Pons (tissue), 1 donor: ENCODE results near the gene MUC5B.
"Not testable (repeated sequence)": the region's sequence is repeated elsewhere in the genome, so short reads cannot be mapped to it uniquely, and the experiment has no call there.

Experiments used
- DNase-seq: peaks from one replicate; pipeline ENCODE4 v3.0.0-alpha.2; 2016; ENCODE audit warnings: low spot score

The MUC5B gene

DNA sequence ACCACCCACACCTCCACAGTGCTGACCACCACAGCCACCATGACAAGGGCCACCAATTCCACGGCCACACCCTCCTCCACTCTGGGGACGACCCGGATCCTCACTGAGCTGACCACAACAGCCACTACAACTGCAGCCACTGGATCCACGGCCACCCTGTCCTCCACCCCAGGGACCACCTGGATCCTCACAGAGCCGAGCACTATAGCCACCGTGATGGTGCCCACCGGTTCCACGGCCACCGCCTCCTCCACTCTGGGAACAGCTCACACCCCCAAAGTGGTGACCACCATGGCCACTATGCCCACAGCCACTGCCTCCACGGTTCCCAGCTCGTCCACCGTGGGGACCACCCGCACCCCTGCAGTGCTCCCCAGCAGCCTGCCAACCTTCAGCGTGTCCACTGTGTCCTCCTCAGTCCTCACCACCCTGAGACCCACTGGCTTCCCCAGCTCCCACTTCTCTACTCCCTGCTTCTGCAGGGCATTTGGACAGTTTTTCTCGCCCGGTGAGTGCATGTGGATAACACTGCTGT is 28.4 kb downstream of the MUC5B start:
- no peak for DNase-seq

DNA sequence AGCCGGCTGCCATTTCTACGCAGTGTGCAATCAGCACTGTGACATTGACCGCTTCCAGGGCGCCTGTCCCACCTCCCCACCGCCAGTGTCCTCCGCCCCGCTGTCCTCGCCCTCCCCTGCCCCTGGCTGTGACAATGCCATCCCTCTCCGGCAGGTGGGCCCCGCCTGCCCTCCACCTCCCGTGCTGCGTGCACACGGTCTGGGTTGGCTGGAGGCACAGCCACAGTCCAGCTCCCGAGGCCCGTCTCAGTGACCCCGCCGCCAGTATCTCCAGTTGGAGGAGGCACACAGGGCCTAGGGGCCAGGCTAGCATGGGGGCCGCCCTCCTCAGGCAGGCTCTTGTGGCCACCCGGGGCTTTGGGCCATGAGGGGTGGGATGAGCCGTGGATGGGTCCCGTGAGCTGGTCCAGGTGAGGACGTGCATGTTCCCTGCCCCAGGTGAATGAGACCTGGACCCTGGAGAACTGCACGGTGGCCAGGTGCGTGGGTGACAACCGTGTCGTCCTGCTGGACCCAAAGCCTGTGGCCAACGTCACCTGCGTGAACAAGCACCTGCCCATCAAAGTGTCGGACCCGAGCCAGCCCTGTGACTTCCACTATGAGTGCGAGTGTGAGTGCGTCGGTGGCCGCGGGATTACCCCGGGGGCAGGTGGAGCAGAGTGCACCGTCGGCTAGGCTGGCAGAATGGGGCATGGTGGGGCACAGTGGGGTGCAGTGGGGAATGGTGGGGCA is 29.7 kb downstream of the MUC5B start:
- no peak for DNase-seq

DNA sequence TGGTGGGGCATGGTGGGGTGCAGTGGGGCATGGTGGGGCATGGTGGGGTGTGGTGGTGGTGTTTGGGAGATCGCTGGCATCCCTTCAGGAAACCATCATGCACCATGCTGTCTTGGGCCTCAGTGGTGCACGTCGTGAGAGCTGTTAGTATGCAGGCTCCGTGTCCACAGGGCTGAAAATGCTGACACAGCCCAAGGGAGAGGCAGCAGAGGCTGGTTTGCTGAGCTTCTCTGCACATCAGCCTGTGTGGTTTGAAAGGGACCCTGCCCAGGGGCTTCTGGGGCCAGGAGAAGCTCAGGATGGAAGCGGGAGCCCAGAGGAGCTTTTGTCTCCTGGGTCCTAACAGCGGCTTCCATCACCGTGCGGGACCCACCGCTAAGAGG is 30.2 kb downstream of the MUC5B start:
- DNase-seq = no peak

DNA sequence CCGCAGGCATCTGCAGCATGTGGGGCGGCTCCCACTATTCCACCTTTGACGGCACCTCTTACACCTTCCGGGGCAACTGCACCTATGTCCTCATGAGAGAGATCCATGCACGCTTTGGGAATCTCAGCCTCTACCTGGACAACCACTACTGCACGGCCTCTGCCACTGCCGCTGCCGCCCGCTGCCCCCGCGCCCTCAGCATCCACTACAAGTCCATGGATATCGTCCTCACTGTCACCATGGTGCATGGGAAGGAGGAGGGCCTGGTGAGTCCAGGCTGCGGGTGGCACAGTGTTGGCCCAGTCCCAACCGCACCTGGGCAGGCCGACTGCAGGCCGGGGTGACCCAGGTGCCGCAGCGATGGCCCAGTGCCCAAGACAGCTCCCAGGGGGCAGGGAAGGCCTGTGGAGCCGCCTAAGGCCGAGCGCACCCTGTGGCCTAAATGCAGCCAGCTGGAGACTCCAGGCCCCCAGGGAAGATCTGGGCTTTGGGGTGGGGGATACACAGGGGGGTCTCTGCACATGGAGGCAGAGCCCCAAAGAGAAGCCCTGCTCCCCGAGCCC is 31.3 kb downstream of the MUC5B start:
- DNase-seq = no peak

DNA sequence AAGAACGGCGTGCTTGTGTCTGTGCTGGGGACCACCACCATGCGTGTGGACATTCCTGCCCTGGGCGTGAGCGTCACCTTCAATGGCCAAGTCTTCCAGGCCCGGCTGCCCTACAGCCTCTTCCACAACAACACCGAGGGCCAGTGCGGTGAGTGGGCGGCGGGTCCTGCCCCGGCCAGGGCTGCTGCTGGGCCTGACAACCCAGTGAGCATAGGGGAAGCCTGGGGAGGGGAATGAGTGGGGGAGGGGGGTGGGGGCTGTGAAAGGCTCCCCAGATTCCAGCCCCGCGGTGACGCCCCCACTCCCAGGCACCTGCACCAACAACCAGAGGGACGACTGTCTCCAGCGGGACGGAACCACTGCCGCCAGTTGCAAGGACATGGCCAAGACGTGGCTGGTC is 31.9 kb downstream of the MUC5B start:
- DNase-seq = no peak

DNA sequence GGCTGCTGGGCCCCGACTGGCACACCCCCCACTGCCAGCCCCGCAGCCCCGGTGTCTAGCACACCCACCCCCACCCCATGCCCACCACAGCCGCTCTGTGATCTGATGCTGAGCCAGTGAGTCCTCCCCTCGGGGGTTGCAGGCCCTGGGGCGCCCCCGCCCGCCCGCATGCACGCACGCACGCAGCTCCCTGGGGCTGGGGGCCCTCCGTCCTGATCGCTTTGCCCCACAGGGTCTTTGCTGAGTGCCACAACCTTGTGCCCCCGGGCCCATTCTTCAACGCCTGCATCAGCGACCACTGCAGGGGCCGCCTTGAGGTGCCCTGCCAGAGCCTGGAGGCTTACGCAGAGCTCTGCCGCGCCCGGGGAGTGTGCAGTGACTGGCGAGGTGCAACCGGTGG is 32.3 kb downstream of the MUC5B start:
- DNase-seq = no peak

DNA sequence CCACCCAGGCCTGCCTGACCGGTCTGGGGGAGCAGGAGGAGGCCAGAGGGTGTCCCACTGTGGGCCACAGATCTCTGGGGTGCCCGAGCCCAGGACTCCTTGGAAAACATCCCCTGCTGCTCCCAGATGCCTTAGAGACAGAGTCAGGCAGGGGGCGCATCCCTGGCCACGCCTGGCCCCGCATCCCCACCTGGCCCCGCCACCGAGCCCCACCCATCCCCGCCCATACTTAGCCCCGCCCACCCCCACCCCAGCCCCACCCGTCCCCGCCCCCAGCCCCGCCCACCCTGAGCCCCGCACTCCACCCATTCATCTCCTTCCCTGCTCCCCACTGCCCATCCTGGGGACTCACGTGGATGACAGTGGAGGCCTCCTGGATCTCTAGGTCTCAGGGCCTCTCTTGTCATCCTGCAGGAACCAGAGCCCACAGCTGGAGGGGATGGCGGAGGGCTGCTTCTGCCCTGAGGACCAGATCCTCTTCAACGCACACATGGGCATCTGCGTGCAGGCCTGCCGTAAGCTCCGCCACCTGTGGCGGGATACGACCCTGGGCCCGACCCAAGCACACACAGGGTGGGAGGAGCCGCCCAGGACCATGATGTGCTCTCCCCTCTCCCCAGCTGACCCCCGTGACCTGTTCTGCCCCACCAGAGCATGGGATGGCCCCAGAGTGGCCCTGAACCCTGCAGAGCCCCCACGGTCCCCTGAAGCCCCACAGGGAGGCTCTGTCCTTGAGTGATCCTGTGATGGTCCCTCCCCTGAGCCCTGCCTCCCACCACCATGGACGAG is 33.6 kb downstream of the MUC5B start:
- no peak for DNase-seq

DNA sequence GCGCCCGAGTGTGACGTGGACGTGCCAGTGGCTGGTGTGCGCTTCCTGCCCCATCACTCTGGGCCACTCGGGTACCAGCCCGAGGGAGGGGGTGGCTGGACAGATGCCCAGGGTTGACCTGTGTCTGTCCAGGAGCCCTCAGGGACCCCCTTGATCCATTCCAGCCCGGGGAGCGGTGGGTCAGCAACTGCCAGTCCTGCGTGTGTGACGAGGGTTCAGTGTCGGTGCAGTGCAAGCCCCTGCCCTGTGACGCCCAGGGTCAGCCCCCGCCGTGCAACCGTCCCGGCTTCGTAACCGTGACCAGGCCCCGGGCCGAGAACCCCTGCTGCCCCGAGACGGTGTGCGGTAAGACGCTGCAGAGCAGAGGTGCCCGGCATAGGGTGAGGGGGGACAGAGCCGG is 34.5 kb downstream of the MUC5B start:
- DNase-seq = no peak

DNA sequence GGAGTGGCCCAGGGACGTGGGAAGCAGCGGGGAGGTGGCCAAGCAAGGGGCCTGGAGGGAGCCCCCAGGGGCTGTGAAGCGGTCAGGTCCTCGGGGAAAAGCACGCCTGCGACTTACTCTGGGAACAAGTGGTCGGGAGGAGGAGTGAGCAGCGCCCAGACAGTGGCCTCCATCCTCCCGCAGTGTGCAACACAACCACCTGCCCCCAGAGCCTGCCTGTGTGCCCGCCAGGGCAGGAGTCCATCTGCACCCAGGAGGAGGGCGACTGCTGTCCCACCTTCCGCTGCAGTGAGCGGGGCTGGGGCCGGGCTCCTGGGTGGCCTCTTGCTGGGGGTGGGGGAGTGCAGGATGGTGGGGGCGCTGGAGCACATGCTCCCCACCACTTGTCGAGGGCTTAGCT is 35.0 kb downstream of the MUC5B start:
- no peak for DNase-seq

DNA sequence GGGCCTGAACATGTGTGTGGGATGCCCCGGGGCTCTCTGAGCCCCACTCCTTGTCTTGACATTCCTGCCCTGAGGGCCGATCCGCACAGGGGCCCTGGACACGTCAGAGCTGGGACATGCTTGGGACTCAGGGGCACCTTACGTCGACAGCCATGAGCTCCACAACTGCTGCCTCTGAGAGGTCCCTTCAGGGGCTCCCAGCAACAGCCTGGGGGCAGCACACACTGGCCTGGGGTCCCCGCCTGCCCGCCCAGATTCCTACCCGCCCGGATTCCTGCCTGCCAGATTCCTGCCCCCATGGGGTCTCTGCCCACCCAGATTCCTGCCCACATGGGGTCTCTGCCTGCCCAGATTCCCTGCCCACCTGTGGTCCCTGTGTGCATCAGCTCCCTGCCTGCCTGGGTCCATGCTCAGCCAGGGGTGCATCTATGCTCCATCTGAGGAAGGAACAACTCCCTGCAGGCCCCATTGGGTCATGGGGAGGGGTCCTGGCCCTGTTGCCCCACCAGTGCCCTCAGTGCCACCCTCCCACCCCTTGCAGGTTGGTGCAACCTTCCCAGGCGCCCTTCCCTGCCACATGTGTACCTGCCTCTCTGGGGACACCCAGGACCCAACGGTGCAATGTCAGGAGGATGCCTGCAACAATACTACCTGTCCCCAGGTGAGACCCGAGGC is 35.7 kb downstream of the MUC5B start:
- DNase-seq = no peak

DNA sequence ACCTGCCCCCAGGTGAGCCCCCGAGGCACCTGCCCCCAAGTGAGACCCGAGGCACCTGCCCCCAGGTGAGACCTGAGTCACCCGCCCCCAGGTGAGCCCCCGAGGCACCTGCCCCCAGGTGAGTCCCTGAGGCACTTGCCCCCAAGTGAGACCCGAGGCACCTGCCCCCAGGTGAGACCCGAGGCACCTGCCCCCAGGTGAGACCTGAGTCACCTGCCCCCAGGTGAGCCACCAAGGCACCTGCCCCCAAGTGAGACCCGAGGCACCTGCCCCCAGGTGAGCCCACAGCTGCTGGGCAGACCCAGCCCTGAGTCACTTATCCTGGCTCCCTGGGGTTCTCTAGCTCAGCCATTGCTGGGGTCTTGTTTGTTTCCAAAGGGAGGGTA is 36.2 kb downstream of the MUC5B start:
- DNase-seq = no peak

DNA sequence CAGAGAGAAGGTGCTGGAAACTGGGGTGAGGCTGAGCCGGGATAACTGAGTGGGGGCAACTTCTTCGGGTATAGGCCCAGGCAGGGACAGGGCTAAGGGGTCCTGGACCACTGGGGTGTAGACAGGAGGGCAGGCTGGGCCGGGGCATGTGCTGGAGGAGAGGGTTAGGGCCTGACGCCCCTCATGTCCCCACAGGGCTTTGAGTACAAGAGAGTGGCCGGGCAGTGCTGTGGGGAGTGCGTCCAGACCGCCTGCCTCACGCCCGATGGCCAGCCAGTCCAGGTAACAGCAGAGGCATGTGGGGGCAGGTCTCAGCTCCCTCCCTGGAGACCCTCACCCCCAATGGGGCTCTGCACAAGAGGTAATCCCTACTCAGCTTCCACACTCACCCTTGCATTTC is 36.7 kb downstream of the MUC5B start:
- no peak for DNase-seq

DNA sequence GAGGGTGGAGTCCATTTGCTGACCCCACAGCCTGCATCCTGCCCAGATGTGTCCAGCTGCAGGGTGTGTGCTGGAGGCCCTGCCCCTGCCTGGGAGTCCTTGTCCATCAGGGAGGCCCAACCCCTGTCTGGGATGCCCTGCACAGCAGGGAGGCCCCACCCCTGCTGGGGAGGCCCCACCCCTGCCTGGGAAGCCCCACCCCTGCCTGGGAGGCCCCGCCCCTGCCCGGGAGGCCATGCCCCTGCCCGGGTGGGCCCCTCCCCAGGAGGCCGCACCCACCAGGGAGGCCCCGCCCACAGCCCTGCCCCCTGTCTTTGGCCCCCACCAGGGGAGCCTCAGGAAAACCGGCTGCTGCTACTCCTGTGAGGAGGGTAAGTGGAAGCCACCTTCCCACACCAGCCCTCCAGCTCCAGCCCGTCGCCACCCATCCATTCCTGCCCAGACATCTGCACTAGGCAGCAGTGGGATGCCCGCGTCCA is 37.2 kb downstream of the MUC5B start:
- DNase-seq = no peak

DNA sequence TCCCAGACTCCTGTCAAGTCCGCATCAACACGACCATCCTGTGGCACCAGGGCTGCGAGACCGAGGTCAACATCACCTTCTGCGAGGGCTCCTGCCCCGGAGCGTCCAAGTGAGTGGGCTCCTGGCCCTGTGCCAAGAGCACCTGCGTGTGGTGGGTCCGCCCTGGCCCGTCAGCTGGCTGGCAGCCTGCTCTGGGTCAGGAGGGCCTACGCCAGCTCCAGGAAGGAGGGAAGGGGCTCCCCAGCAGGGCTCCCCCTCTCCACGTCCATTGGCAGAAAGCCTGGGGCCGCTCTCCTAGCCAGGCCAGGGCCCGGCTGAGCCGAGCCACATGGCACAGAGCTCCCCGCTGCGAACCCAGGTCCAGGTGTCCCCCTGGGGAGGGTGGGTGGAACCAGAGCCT is 37.8 kb downstream of the MUC5B start:
- DNase-seq = no peak

DNA sequence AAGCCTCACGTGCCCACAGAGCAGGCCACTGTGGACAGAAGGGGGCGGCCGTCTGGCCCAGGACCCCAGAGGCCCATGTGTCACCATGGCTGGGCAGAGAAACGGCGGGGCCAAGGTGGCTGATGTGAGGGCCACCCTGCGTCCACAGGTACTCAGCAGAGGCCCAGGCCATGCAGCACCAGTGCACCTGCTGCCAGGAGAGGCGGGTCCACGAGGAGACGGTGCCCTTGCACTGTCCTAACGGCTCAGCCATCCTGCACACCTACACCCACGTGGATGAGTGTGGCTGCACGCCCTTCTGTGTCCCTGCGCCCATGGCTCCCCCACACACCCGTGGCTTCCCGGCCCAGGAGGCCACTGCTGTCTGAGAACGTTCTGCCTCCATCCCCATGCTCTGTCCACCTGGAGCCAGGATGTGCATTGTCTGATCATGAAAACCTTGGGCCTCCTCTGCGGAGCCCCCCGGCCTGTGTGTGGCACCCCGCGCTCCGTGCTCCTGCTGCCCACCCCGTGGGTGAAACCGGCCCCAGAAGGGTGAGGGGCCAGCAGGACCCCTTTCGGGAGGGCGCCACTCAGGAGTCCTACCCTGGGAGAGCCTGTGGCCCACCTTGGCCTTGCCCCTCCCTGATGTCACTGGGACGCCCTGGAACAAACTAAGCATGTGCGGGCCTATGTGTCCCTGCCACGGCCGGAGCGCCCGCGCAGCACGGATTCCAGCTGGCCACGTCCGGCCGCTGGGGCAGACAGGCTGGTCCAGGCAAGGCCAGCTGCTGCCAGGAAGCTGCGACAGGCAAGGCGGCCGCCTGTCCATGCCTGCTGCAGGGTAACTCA is 38.6 kb downstream of the MUC5B start:
- no peak for DNase-seq

DNA sequence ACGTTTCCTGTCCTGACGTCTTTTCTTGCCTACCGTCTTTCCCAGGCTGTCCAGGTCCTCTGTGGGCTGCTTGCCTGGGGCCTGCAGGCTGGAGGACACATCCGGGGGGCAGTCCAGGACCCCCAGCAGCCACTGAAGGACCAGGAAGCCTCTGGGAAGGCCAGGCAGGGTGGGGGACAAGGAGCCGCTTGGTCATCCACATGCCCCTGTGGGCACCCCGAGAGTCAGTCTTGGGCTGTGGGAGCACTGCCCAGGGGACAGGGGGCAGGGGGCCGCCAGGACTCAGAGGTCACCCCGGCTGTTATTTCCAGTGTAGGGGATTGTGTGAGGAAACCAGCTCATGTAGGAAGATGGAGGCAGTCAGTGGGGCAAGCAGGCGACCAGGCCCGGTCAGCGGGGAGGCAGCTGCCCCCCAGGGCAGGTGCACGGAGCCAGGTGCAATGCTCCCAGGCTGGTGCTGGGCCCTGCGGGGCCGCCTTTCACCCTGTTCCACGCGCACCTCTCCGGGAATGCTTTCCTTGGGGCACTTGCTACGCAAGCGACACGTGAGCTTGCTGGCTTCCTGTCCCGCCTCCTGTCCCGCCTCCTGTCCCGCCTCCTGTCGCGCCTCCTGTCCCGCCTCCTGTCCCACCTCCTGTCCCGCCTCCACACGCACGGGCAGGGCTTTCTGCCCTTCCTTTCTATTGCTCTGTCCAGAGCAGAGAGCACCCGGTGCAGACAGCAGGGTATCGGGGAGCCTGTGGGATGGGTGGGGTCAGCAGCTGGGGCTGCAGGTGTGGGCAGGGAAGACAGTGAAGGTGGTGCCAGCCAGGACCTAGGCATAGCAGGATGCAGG is 39.5 kb downstream of the MUC5B start:
- DNase-seq = peak; percentile 89

DNA sequence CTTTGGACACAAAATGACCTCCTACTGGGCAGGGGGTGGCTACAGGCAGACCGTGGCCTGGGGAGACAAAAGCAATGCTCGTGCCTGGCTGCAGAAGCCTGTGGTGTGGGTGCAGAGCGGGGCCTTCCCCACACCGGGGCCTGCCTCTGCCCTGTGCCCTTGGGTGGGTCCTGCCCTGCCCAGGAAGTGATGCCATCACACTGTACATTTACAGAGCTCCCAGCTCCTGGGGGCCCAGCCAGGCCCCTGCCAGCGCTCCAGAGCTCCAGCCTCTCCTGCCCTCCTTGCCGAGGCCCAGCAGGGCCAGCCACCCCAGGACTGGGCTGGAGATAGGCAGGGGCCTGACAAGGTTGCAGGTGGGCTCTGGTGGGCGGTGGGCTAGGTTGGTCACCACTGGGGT is 40.1 kb downstream of the MUC5B start:
- no peak for DNase-seq

DNA sequence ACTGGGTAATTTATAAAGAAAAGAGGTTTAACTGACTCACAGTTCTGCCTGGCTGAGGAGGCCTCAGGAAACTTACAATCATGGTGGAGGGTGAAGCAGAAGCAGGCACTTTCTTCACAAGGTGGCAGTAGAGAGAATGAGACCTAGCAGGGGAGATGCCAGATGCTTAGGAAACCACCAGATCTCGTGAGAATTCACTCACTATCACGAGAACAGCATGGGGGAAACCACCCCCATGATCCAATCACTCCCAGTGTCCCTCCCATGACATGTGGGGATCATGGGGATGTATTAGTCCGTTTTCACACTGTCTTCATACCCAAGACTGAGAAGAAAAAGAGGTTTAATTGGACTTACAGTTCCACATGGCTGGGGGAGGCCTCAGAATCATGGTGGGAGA is 41.6 kb downstream of the MUC5B start:
- DNase-seq = peak; percentile 42

DNA sequence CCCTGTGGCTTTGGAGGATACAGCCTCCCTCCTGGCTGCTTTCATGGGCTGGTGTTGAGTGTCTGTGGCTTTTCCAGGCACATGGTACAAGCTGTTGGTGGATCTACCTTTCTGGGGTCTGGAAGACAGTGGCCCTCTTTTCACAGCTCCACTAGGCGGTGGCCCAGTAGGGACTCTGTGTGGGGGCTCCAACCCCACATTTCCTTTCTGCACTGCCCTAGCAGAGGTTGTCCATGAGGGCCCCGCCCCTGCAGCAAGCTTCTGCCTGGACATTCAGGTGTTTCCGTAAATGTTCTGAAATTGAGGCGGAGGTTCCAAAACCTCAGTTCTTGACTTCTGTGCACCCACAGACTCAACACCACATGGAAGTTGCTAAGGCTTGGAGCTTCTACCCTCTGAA is 42.6 kb downstream of the MUC5B start:
- not testable (repeated sequence) for DNase-seq

DNA sequence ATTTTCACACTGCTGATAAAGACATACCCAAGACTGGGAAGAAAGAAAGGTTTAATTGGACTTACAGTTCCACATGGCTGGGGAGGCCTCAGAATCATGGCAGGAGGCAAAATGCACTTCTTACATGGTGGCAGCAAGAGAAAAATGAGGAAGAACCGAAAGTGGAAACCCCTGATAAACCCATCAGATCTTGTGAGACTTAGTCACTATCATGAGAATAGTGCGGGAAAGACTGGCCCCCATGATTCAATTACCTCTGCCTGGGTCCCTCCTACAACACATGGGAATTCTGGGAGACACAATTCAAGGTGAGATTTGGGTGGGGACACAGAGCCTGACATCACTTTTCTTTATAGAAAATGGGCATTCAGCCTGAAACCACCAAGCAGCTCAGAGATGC is 44.1 kb downstream of the MUC5B start:
- DNase-seq = not testable (repeated sequence)
